NCI-H1048 (cell line): ENCODE data around the gene PHIP.
"Not testable (repeated sequence)": the region's sequence is repeated elsewhere in the genome, so short reads cannot be mapped to it uniquely, and the experiment has no call there.

Experiments
- DNase-seq: peaks from one replicate; lab custom pipeline; 2025; lab: John Stamatoyannopoulos, UW

Gene PHIP

GRCh38 chr6:79078075-79078969 lies at the start of gene PHIP:
Gene PHIP, minus strand, starts transcription at chr6:79078254. Its CDS starts 186 bp downstream, at chr6:79078068.
- DNase-seq = peak; percentile 82

GRCh38 chr6:79127660-79128059 lies 49.6 kb upstream of the PHIP start:
- DNase-seq = no peak

- no peak for DNase-seq
Observed at GRCh38 chr6:79119217-79119616, 41.2 kb upstream of the PHIP start.

- no peak for DNase-seq
Observed at GRCh38 chr6:79117752-79118151, 39.7 kb upstream of the PHIP start.

GRCh38 chr6:79115553-79116182 lies 37.6 kb upstream of the PHIP start:
- no peak for DNase-seq

- no peak for DNase-seq
Observed at GRCh38 chr6:79111549-79111948, 33.5 kb upstream of the PHIP start.

GRCh38 chr6:79101164-79101563 lies 23.1 kb upstream of the PHIP start:
- DNase-seq = no peak

GRCh38 chr6:79100304-79100703 lies 22.2 kb upstream of the PHIP start:
- DNase-seq = no peak

GRCh38 chr6:79094938-79095337 lies 16.9 kb upstream of the PHIP start:
- DNase-seq = no peak

GRCh38 chr6:79091801-79092200 lies 13.7 kb upstream of the PHIP start:
- DNase-seq = not testable (repeated sequence)

- DNase-seq = no peak
Observed at GRCh38 chr6:79089552-79090404, 11.7 kb upstream of the PHIP start.

- DNase-seq = no peak
Observed at GRCh38 chr6:79084693-79085092, 6.6 kb upstream of the PHIP start.

- no peak for DNase-seq
Observed at GRCh38 chr6:79082304-79082703, 4.2 kb upstream of the PHIP start.

GRCh38 chr6:79081663-79082062 lies 3.6 kb upstream of the PHIP start:
- no peak for DNase-seq

GRCh38 chr6:79079561-79080041 lies 1.5 kb upstream of the PHIP start:
- no peak for DNase-seq

GRCh38 chr6:79077715-79078074 lies 359 bp downstream of the PHIP start:
- DNase-seq = no peak

- DNase-seq = peak; percentile 53
Observed at GRCh38 chr6:79076782-79077641, 1.0 kb downstream of the PHIP start.

- no peak for DNase-seq
Observed at GRCh38 chr6:79076160-79076559, 1.9 kb downstream of the PHIP start.

GRCh38 chr6:79073888-79074287 lies 4.2 kb downstream of the PHIP start:
- DNase-seq = no peak

- DNase-seq = no peak
Observed at GRCh38 chr6:79072640-79073181, 5.3 kb downstream of the PHIP start.

GRCh38 chr6:79071547-79071946 lies 6.5 kb downstream of the PHIP start:
- DNase-seq = no peak
